Thyroid gland (tissue), 4 donors: ENCODE results near the gene GPR35.

Experiments
- CTCF ChIP-seq, 6 experiments: fragments of 200-600 bp in 3 of 6; fragments of 450-650 bp in 3 of 6; sonication (generic) in 3 of 6; IDR thresholded peaks; one replicate each; pipeline ENCODE4 v1.5.1; 2016 to 2019; ENCODE audit warnings: antibody characterized with exemption in 6 of 6, mild to moderate bottlenecking in 2 of 6, inconsistent platforms in 1 of 6, moderate library complexity in 1 of 6
- POLR2A ChIP-seq, 2 donors: fragments of 450-650 bp; IDR thresholded peaks; one replicate each; pipeline ENCODE4 v1.6.1; 2017; ENCODE audit warnings: antibody characterized with exemption in 2 of 2, mild to moderate bottlenecking in 2 of 2, moderate library complexity in 1 of 2

- TF ChIP-seq CTCF (IDR thresholded peaks at IDR 0.05): no peak
- no peak for TF ChIP-seq POLR2A (IDR thresholded peaks at IDR 0.05)
Measured at GRCh38 chr2:240615820-240616547, 9.3 kb upstream of the GPR35 start.
